Stimulated activated CD4-positive, alpha-beta T cell treated with anti-CD3 and anti-CD28 coated beads, Interleukin-4, amount 100 ng/mL, for 24 hours (primary cell): ENCODE data around the gene PAK2.
A peak's percentile ranks its signal among the peaks of the same experiment; 100 is the strongest.
"Not testable (repeated sequence)": the region's sequence is repeated elsewhere in the genome, so short reads cannot be mapped to it uniquely, and the experiment has no call there.

Experiments used
- DNase-seq: peaks from one replicate; pipeline ENCODE4 v3.0.0-alpha.2; 2020

The PAK2 gene

GRCh38 chr3:196849180-196849741, 109.6 kb downstream of the PAK2 start:
- DNase-seq: no peak

- not testable (repeated sequence) for DNase-seq
Observed at GRCh38 chr3:196863000-196863399, 123.3 kb downstream of the PAK2 start.

GRCh38 chr3:196867155-196867506, 127.5 kb downstream of the PAK2 start:
- DNase-seq: no peak

GRCh38 chr3:196867507-196868296, 128.0 kb downstream of the PAK2 start, which contains the start of gene SENP5:
TSS of gene SENP5 (plus strand) at chr3:196867920. CDS start at chr3:196885182, 17,262 bp downstream.
- peak; percentile 88 for DNase-seq

- peak; percentile 15 for DNase-seq
Observed at GRCh38 chr3:196868297-196868661, 128.6 kb downstream of the PAK2 start.

GRCh38 chr3:196872316-196872715, 132.7 kb downstream of the PAK2 start:
- DNase-seq: no peak

- DNase-seq: not testable (repeated sequence)
Observed at GRCh38 chr3:196874511-196875094, 134.9 kb downstream of the PAK2 start.

GRCh38 chr3:196875258-196875657, 135.6 kb downstream of the PAK2 start:
- no peak for DNase-seq
